HG02870 (cell line): ENCODE data around the gene HUNK.
"Not testable (repeated sequence)": the region's sequence is repeated elsewhere in the genome, so short reads cannot be mapped to it uniquely, and the experiment has no call there.

Experiments
- ATAC-seq: cut with Tn5 transposase; IDR thresholded peaks from one replicate; pipeline ENCODE4 v1.9.1; 2021; ENCODE audit warnings: mild to moderate bottlenecking, moderate library complexity; ENCODE audit not compliant: unreplicated experiment

Gene HUNK

DNA sequence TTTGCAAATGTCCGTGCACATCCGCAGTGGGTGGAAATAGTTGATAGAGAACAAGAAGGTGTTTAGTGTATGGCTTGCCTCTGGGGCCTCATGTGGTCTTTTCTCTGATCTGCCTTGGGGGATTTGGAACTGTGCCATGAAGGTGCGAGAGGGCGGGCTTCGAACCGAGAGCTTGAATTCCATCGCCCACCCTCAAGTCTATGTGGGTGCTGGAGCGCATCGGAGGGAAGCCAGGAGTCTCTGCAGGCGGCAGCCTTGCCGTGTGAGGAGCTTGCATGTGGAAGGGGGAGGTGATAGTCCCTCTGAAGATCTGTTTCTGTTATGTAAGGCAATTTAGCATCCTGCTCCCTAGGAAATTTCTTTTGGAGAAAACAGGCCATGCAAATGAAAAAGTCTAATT is 119.6 kb downstream of the HUNK start:
- no peak for ATAC-seq

DNA sequence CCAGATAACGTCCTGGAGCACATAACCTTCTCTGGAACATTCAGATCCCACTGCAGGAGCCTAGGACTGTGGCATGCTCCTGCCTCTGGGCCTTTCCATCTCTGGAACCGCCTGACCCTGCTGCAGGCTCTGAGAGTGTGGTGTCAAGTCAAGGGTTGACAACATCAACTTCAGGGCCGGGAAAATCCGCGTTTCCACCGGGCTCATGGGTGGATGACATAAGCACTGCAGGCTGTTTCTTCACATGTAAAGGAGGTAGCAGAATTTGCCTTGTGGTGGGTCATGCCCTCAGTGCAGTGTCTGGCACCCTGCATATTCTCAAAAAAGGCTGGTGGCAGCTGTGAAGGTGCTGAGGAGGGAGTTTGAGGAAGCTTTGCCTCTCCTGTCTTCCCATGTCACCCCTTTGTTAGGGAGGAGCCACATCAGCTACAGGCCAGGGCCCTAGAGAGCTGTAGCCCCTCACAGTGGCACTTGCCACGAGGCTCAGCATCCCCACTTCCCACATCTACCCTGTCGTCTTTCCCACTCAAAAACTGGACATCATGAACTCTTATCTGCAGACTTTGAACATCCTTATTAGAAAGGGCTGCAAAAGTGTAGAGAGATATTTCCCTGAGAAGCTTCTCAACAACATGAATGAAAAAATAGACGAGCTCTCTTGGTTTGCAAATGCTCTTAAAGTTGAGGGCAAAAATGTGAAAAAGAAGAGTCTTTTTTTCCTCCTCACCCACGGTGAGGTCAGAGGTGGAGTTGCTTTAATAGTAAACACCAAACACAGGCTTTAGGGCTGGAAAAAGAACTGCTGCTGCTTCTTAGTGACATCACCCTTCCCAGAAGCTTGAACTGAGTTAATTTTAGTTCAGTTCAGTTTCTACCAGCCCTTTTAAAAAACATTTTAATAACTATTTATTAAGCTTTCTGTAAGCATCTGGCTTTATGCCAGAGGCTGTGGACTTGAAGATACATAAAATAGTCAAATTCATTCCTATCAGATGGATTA is 121.3 kb downstream of the HUNK start:
- no peak for ATAC-seq

DNA sequence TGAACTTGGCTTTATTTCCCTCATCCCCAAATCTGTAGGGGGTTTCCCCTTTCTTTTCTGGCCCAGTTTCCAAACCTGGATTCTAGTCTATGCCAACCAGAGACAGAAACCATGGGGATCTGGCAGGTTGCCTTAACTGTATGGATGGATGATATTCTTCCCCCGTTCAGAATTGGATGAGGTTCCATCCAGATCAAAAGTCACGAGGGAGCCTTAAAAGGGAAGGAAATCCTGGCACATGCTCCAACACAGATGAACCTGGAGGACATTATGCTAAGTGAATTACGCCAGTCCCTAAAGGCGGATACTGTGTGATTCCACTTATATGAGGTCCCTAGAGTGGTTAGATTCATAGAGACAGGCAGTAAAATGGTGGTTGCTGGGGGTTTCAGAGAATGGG is 124.4 kb downstream of the HUNK start:
- ATAC-seq, result no peak

DNA sequence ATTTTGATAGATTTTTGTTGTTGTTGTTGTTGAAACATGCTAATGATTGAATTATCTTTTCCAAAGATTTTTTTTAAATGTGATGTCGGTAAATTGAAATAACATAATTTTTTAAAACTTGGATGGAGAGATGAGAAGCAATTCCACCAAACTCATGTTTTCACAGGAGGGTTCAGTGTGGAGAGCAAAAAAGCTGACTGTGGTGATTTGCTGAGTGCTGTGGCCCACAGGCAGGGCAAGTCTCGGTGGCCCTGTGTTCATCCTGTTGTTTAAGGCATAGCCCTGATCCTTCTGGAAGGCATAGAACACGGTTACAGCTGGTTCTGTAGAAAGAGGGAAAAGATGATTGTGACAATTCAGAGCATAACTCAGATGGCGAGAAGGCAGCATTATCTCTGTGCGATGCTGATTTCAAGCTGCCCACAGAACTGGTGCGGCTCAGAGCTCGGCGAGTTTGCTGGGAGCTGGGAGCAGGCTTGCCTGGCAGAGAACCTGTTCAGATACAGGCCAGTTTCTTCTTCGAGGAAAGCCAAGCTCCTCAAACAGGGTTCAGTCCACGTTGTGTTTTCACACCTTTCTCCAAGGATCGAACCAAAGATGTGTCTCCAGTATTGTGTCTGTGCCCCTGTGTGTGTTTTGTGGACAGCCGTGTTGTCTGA is 127.1 kb downstream of the HUNK start:
- ATAC-seq, result no peak

DNA sequence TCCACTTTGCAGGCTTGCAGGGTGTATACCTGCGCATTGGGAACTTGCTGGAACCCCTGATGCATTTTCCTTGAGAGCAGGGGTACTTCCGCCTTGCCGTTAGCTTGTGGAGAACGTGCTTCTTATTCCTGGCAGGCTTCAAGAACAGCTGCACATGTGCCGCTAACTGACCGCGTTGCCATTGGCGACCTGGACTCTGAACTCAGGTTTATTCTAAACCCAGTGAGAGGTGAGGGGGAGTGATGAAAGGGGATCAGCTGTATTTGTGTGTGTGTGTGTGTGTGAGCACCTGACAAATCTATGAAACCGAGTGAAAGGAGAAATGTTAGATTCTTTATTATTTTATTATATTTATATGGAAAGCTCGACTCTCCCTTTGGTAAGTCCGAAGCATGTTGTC is 128.6 kb downstream of the HUNK start:
- no peak for ATAC-seq

DNA sequence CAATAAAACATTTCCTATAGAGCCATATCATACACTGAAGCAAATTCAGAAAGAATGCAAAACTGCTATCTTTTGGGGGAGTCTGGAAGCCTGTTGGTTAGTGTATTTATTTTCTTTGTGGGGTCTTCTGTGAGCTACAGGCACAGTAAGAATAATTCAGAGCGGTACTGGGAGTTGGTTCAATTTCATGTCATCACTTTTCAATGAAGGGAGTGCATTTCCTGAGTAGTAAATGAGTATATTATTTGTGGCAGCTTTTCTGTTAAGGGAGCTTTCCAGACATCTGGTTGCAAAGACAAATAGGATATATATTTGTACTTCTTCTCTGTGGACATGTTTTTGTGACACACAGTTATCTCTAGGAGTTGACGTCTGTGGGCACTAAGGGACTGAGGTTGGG is 130.6 kb downstream of the HUNK start:
- no peak for ATAC-seq

DNA sequence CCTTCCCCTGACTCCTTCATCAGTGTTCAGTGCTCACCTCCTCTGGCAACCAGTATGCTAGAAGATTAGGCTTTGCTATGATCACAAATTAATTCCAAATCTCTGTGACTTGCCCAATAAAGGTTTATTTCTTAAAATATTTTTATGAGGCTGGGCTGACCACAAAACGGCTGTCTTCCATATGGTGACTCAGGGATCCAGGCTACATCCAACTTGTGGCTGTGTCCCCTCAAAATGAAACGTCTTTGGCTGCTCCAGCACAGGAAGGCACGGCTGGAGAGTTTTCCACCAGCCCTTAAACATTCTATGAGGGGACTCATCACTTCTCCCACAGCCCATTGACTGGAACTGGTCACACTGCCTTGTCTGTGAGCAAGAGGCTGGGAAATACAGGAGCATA is 131.5 kb downstream of the HUNK start:
- ATAC-seq, result no peak

DNA sequence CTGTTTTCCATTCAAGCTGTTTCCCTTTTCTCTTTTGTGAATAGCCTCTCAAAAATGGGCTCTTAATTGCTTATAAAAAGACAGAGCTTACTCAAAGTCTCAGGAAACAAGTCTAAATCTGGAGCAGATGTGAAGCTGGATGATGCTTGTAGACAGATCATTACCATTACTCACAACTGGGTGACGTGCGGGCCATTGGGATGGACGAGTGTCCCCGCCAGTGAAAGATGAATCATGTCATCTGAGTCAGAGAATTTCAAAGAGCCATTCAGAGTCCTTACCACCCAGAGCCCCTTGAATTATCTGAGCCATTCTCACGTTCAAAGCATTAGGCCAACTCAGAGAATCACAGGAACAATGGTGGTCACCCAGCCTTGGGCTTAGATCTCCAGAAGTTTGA is 134.6 kb downstream of the HUNK start:
- ATAC-seq, result no peak

DNA sequence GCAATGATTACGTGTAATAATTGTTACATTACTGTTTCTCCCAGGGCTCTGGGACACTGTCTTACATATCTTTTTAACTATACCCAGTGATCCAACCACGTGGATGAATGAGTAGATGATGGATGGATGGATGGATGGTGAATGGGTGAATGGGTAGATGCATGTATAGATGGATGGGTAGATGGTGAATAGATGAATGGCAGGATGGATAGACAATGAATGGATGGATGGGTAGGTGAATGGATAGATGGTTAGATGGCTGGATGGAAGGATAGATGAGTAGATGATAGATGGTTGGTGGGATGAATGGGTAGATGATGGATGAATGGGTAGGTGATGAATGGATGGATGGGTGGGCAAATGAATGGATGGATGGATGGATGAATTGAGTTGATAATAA is 135.9 kb downstream of the HUNK start:
- no peak for ATAC-seq

DNA sequence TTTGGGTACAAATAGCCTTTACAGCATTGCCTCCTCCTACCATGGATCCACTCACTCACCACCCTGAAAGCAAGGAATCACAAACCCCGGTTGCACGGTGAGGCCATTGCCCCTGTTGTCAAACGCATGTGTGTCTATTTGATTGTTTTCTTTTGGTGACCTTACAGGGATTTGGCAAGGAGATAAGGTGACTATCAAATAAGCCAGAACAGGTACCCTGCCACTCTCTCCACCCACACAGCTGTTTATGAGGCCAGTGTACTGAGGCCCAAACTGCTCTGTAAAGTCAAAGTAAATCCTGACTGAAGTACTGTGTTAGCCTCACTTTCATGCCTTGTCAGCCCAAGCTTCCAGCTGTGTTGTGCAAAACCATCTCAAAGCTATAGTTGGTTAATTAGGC is 136.4 kb downstream of the HUNK start:
- no peak for ATAC-seq

DNA sequence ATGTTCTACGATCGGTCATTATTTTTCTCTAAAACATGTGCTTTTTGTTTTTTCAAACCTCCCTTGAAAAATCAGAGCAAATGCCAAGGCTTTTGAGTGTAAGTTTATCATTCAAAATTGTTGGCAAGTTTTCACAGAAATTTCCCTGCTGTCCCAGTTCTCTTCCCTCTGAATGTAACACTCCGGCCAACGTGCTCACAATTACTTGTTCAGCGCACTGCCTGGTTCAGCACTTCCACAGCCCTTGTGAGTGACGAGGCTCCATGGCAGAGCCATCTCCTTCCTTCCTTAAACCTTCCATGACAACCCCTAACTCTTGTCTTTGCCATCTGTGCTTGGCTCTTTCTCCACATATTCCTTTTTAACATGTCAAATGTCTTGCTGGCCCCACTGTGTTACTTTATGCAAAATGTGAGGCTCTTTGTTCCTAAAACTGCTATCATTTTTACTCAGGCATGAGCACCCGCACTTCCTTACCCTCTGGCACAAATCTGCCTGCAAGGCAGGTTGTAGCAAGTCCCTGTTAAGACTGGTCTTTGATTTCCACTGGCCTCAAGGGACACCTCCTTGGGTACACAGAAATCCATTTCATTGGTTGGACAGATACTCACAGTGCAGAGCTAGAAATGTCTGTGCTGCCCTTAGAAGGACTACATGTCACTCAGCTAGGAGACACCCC is 142.8 kb downstream of the HUNK start:
- ATAC-seq, result peak; percentile 57

DNA sequence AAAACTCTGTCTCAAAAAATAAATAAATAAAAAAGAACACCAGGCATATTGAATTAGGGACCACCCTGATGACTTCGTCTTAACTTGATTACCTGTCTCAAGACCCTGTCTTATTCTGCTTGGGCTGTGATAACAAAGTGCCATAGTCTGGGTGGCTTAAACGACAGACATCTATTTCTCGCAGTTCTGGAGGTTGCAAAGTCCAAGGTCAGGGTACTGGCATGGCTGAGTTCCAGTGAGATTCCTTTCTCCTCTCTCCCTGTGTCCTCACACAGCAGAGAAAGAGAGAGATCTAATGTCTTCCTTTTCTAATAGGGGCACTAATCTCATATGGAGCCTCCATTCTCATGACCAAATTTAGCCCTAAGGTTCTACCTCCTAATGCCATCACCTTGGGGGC is 145.6 kb downstream of the HUNK start:
- ATAC-seq, result no peak

DNA sequence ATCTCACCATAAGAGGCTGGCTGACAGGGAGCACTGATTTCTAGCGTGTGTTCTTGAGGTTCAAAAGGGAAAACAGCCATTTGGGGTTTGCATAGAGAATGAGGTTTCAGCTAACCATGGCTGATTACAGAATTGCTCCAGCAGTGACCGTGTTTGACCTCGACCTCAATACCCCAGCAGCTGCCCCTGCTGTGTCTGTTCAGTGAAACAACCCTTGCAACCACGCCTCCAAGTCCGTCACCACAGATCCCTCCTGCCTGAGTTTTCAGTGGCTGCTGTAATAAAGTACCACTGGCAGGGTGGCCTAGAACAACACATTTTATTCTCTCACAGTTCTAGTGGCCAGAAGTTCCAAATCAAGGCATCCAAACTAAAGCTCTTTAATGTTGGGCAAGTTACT is 147.7 kb downstream of the HUNK start:
- no peak for ATAC-seq

DNA sequence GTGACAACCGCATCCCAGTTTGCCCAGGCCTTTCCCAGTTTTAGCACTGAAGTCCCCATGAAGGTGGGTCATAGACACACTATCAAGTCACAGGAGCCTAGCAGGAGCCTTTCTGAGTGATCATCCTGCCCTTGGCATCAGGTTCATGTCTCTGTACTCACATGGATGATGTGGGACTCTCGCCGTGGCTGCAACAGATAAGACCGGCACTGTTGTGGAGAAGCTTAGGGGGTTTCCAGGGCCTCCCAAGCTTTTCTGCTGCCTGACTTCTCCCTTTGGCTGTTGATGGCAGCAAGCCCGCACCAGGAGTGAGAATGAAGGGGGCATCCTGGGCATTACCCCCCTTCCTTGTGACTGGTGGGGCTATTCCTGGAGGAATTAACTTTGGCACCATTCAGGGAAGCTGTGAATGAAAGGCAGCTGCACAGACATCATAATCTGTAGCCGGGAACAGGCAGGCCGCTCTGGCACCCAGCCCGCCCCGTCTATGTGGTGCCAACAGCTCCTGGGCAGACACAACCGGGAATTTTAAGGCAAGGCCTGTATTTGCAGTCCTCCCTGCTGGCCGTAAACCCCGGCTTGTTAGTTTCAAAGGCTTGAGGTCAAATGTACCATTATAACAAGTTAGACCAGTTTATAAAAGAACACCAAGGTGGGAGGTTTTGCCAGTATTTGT is 148.6 kb downstream of the HUNK start:
- ATAC-seq, result no peak

DNA sequence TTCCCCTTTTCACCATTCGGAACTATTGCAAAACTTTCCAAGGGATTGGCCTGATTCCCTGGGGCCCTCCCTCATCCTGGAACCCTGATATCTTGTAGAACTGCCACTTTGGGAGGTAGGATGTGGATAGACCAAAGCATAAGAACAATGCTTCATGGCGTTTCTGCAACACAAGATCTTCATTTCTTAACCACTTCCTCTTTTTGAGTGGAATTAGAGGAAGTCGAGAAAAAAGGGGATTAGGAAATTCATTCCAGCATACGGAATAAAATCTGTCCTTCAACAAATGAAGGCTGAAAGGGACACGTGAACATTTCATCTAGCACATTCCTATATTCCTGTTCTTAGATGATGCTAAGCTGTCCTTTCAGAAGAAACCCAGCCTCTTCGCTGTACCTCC is 149.3 kb downstream of the HUNK start:
- ATAC-seq, result no peak

DNA sequence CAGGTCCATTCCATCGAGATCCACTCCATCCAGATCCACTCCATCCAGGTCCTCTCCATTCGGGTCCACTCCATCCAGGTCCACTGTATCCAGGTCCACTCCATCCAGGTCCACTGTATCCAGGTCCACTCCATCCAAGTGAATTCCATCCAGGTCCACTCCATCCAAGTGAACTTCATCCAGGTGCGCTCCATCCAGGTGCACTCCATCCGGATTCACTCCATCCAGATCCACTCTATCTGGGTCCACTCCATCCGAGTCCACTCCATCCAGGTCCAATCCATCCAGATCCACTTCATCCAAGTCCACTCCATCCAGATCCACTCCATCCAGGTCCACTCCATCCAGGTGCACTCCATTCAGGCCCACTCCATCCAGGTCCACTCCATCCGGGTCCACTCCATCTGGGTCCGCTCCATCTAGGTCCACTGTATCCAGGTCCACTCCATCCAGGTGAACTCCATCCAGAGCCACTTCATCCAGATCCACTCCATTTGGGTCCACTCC is 157.4 kb downstream of the HUNK start:
- no peak for ATAC-seq

DNA sequence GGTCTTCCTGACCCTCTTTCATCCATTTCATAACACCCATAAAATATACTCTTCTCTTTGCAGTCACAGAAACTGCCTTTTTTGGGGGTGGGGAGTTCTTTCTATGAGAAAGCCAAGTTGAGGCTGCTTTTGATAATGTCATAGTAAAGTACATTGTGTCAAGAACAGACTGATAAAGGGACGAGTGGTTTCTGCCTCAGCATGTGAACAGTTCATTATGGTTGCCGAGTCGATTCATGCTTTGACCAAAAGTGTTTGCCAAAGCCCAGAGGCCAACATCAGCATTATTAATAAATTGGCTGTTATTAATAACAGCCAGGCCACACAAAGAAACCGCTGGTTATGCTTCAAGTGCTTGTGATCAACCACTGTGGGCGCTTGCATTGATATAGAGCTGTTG is 162.0 kb downstream of the HUNK start:
- no peak for ATAC-seq

DNA sequence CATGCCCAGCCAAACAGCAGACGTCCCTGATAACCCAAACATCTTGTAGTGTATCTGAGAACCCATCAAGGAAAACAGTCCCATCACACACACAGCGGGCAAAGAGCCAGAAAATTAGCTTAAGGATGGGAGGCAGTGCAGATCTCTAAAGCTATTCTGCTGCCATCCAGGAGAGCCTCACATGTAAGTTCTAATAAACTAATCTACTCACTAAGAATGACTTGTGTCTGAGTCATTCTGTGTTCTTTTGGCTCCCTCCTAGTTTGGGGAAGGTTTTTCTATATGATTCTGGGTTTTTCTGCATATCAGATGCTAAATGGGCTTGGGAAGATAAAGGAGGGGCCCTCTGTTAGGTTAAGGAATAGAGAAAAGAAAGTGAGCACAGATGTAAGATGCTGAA is 162.8 kb downstream of the HUNK start:
- ATAC-seq, result no peak

DNA sequence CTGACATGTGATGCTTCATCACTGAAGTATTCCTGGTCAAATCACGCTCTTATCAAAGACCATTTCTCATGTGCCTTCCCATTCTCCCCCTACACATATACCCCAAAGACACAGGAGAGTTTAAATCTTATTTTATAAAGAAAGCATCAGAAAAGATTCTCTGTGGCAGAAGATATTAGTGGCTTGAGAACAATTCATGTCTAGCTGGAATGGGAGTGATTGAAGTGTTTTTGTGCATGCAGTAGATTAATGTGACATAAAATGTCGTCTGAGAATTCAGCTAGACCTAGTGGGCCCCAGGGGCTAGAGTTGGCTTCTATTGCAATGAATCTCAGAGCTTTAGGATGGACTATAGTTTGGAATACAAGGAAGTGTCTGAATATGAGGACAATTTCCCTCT is 163.9 kb downstream of the HUNK start:
- ATAC-seq, result no peak

DNA sequence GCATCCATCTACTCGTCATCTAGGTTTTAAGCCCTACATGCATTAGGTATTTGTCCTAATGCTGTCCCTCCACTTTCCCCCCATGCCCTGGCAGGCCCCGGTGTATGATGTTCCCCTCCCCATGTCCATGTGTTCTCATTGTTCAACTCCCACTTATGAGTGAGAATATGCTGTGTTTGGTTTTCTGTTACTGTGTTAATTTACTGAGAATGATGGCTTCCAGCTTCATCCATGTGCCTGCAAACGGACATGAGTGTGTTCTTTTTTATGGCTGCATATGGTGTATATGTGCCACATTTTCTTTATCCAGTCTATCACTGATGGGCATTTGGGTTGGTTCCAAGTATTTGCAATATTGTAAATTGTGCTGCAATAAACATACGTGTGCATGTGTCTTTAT is 165.9 kb downstream of the HUNK start:
- ATAC-seq, result not testable (repeated sequence)

DNA sequence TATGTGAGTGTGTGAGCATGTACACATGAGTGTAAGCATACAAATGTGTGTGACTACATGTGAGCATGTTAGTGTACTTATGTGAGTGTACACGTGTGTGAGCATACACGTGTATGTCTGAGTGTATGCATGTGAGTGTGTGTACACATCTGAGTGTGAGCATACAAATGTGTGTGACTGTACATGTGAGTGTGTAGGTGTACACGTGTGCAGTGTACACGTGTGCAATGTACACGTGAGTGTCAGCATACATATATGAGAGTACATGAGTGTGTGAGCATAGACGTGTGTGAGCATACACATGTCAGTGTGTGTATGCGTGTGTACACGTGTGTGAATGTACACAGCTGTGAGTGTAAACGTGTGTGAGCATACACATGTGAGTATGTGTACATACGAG is 170.6 kb downstream of the HUNK start:
- ATAC-seq, result no peak
